HepG2 (cell line): ENCODE data around the gene RABEP2. TPM values are rescaled to one million over a fixed set of nuclear protein-coding genes. Genes with fewer than 3 reads are reported as not detected.

Source experiments
- CC2D1A ChIP-seq: sonication (generic); formaldehyde crosslinking; IDR thresholded peaks from 2 replicates; pipeline ENCODE4 v1.8.1; 2023; ENCODE audit warnings: mild to moderate bottlenecking, missing genetic modification reagents
- CHD2 ChIP-seq: IDR thresholded peaks from 2 replicates; pipeline ENCODE4 v1.6.1; 2011; ENCODE audit warnings: low read depth, low read length, improper control_type of control experiment
- EHMT2 ChIP-seq: fragments of 200-600 bp; sonication (generic); IDR thresholded peaks from 2 replicates; pipeline ENCODE4 v1.7.0; 2017; ENCODE audit warnings: antibody characterized with exemption, low read depth, low read length, borderline replicate concordance
- FOXC1 ChIP-seq: sonication (generic); formaldehyde crosslinking; IDR thresholded peaks from 2 replicates; pipeline ENCODE4 v1.8.0; 2022; ENCODE audit warnings: mild to moderate bottlenecking, missing genetic modification reagents, borderline replicate concordance
- GLMP ChIP-seq: sonication (generic); formaldehyde crosslinking; IDR thresholded peaks from 2 replicates; pipeline ENCODE4 v1.9.0; 2021; ENCODE audit warnings: missing genetic modification reagents, mild to moderate bottlenecking, borderline replicate concordance
- HINFP ChIP-seq: sonication (generic); formaldehyde crosslinking; IDR thresholded peaks from 2 replicates; pipeline ENCODE4 v1.4.0; 2020; ENCODE audit warnings: low read depth, mild to moderate bottlenecking, missing genetic modification reagents
- HOXA9 ChIP-seq: sonication (generic); formaldehyde crosslinking; IDR thresholded peaks from 2 replicates; pipeline ENCODE4 v1.8.1; 2022; ENCODE audit warnings: missing genetic modification reagents, mild to moderate bottlenecking, moderate library complexity, borderline replicate concordance
- JUN ChIP-seq: sonication (generic); formaldehyde crosslinking; IDR thresholded peaks from 2 replicates; pipeline ENCODE4 v1.4.0; 2020; ENCODE audit warnings: mild to moderate bottlenecking, missing genetic modification reagents
- KDM4B ChIP-seq: sonication (generic); formaldehyde crosslinking; IDR thresholded peaks from 2 replicates; pipeline ENCODE4 v1.4.0; 2020; ENCODE audit warnings: missing genetic modification reagents
- KLF13 ChIP-seq: sonication (generic); formaldehyde crosslinking; IDR thresholded peaks from 2 replicates; pipeline ENCODE4 v1.4.0; 2020; ENCODE audit warnings: mild to moderate bottlenecking, missing genetic modification reagents
- KLF6 ChIP-seq: IDR thresholded peaks from 2 replicates; pipeline ENCODE4 v1.8.0; 2016; ENCODE audit warnings: missing biosample characterization, missing genetic modification reagents
- MAFG ChIP-seq: sonication (generic); formaldehyde crosslinking; IDR thresholded peaks from 2 replicates; pipeline ENCODE4 v1.5.1; 2020; ENCODE audit warnings: mild to moderate bottlenecking, missing genetic modification reagents
- MIXL1 ChIP-seq: IDR thresholded peaks from 2 replicates; pipeline ENCODE4 v1.6.1; 2016
- MTF2 ChIP-seq: sonication (generic); formaldehyde crosslinking; IDR thresholded peaks from 2 replicates; pipeline ENCODE4 v1.5.0; 2020; ENCODE audit warnings: missing genetic modification reagents, borderline replicate concordance
- MYC ChIP-seq: sonication (generic); formaldehyde crosslinking; IDR thresholded peaks from 2 replicates; pipeline ENCODE4 v1.9.0; 2021; ENCODE audit warnings: missing genetic modification reagents, borderline replicate concordance
- REPIN1 ChIP-seq: sonication (generic); formaldehyde crosslinking; IDR thresholded peaks from 2 replicates; pipeline ENCODE4 v1.8.0; 2022; ENCODE audit warnings: missing genetic modification reagents, low read depth, mild to moderate bottlenecking, borderline replicate concordance
- SMAD9 ChIP-seq: sonication (generic); formaldehyde crosslinking; IDR thresholded peaks from 2 replicates; pipeline ENCODE4 v1.5.1; 2020; ENCODE audit warnings: mild to moderate bottlenecking, missing genetic modification reagents
- SMYD3 ChIP-seq: sonication (generic); formaldehyde crosslinking; IDR thresholded peaks from 2 replicates; pipeline ENCODE4 v1.8.1; 2023; ENCODE audit warnings: mild to moderate bottlenecking, missing genetic modification reagents
- SP5 ChIP-seq: IDR thresholded peaks from 2 replicates; pipeline ENCODE4 v1.6.1; 2016; ENCODE audit warnings: low read depth, borderline replicate concordance
- SRSF1 ChIP-seq: fragments of 200-400 bp; formaldehyde crosslinking; optimal IDR thresholded peaks from 2 replicates; pipeline ENCODE3; 2017; ENCODE audit warnings: mild to moderate bottlenecking, low read depth, low read length, moderate library complexity
- ZBTB7A ChIP-seq: sonication (generic); formaldehyde crosslinking; IDR thresholded peaks from 2 replicates; pipeline ENCODE4 v1.8.0; 2022; ENCODE audit warnings: mild to moderate bottlenecking, missing genetic modification reagents
- ZNF160 ChIP-seq: sonication (generic); formaldehyde crosslinking; IDR thresholded peaks from 2 replicates; pipeline ENCODE4 v1.8.0; 2022; ENCODE audit warnings: mild to moderate bottlenecking, inconsistent platforms, missing genetic modification reagents
- ZNF558 ChIP-seq: sonication (generic); formaldehyde crosslinking; IDR thresholded peaks from 2 replicates; pipeline ENCODE4 v1.9.0; 2022; ENCODE audit warnings: mild to moderate bottlenecking, missing genetic modification reagents, borderline replicate concordance
- ZNF703 ChIP-seq: sonication (generic); formaldehyde crosslinking; IDR thresholded peaks from 2 replicates; pipeline ENCODE4 v1.5.1; 2020; ENCODE audit warnings: missing genetic modification reagents, mild to moderate bottlenecking, moderate library complexity, borderline replicate concordance
- ZNF746 ChIP-seq: sonication (generic); formaldehyde crosslinking; IDR thresholded peaks from 2 replicates; pipeline ENCODE4 v1.8.0; 2022; ENCODE audit warnings: mild to moderate bottlenecking, missing genetic modification reagents
- ZNF761 ChIP-seq: sonication (generic); formaldehyde crosslinking; conservative IDR thresholded peaks from 2 replicates; pipeline ENCODE4 v1.4.0; 2020; ENCODE audit warnings: mild to moderate bottlenecking, missing genetic modification reagents
- ZNF772 ChIP-seq: sonication (generic); formaldehyde crosslinking; IDR thresholded peaks from 2 replicates; pipeline ENCODE4 v1.5.0; 2020; ENCODE audit warnings: mild to moderate bottlenecking, missing genetic modification reagents
- ZNF790 ChIP-seq: sonication (generic); formaldehyde crosslinking; IDR thresholded peaks from 2 replicates; pipeline ENCODE4 v1.8.0; 2022; ENCODE audit warnings: missing genetic modification reagents, mild to moderate bottlenecking, borderline replicate concordance
- polyA plus RNA-seq, 8 experiments: library from polyadenylated mRNA; depleted of rRNA in 3 of 8; stranded (reverse) in 7 of 8; unstranded in 1 of 8; fragments of >200 nt; fragmentation: Illumina TruSeq in 4 of 8; extraction: Trizol in 4 of 8; gene quantifications; 2 replicates each; pipeline versions ENCODE4 v1.2.1 to v1.2.3, GENCODE V29; 2011 to 2016; ENCODE audit warnings: low read depth in 4 of 8, missing spikeins in 1 of 8, mixed read lengths in 1 of 8; ENCODE audit not compliant: insufficient read depth in 1 of 8
- total RNA-seq, 5 experiments: library from RNA; depleted of rRNA; stranded (reverse); fragments of >200 nt; fragmentation: Illumina TruSeq; extraction: Trizol; gene quantifications; 2 replicates each; pipeline ENCODE4 v1.2.3, GENCODE V29; 2016; ENCODE audit warnings: low read depth in 1 of 5
- TF ChIP-seq, protein P1 (sequence below): sonication (generic); formaldehyde crosslinking; IDR thresholded peaks from 2 replicates; pipeline ENCODE4 v1.4.0; 2020; ENCODE audit warnings: missing genetic modification reagents

The RABEP2 gene
- total and polyA plus RNA-seq, 2 of the 13 experiments (the other 11 are each of a cell fraction or from before 2014, with no cell fraction given) = 10.8 to 18.4 TPM

GRCh38 chr16:28925386-28926228, 569 bp upstream of the RABEP2 start (continued):
- no peak for TF ChIP-seq ZBTB7A (CRISPR knock-in tag)
- no peak for TF ChIP-seq SRSF1
- TF ChIP-seq SMYD3 (CRISPR knock-in tag) = no peak
- TF ChIP-seq, protein P1, sequence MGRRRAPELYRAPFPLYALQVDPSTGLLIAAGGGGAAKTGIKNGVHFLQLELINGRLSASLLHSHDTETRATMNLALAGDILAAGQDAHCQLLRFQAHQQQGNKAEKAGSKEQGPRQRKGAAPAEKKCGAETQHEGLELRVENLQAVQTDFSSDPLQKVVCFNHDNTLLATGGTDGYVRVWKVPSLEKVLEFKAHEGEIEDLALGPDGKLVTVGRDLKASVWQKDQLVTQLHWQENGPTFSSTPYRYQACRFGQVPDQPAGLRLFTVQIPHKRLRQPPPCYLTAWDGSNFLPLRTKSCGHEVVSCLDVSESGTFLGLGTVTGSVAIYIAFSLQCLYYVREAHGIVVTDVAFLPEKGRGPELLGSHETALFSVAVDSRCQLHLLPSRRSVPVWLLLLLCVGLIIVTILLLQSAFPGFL = no peak
- TF ChIP-seq KLF13 (CRISPR knock-in tag) = no peak
- TF ChIP-seq KLF6 (CRISPR knock-in tag) = peak; percentile 62; the same call in 1 of the 2 replicates
- TF ChIP-seq ZNF160 (CRISPR knock-in tag) = peak; percentile 61
- no peak for TF ChIP-seq ZNF558 (CRISPR knock-in tag)
- no peak for TF ChIP-seq CHD2
- TF ChIP-seq JUN (CRISPR knock-in tag) = no peak
- no peak for TF ChIP-seq KDM4B
- no peak; the same call in 1 of the 2 replicates for TF ChIP-seq MYC
- TF ChIP-seq FOXC1 (CRISPR knock-in tag) = no peak
- TF ChIP-seq ZNF772 (CRISPR knock-in tag) = peak; percentile 78
- TF ChIP-seq REPIN1 (CRISPR knock-in tag) = no peak; the same call in 1 of the 2 replicates
- TF ChIP-seq SP5 (CRISPR knock-in tag) = no peak
- peak; percentile 7; the same call in 1 of the 2 replicates for TF ChIP-seq ZNF746 (CRISPR knock-in tag)
- no peak for TF ChIP-seq ZNF790 (CRISPR knock-in tag)
- TF ChIP-seq MIXL1 = 0 out of 2 replicates have a peak, but pooled peaks have one; percentile 13
- no peak for TF ChIP-seq MAFG (CRISPR knock-in tag)
- no peak for TF ChIP-seq EHMT2
- TF ChIP-seq CC2D1A (CRISPR knock-in tag) = no peak
- no peak for TF ChIP-seq ZNF703
- no peak for TF ChIP-seq ZNF761
- TF ChIP-seq GLMP = no peak
- no peak for TF ChIP-seq HOXA9
- no peak for TF ChIP-seq SMAD9 (CRISPR knock-in tag)
- no peak for TF ChIP-seq MTF2 (CRISPR knock-in tag)
- TF ChIP-seq HINFP (CRISPR knock-in tag) = peak; percentile 40; the same call in 1 of the 2 replicates
